H1 (cell line): ENCODE measurements around the gene ZNF45. TPM values are rescaled to one million over a fixed set of nuclear protein-coding genes. Genes with fewer than 3 reads are reported as not detected.

Experiments
- CTCF ChIA-PET: fragments of 300-600 bp; sonication (Branson Sonifier 250); formaldehyde crosslinking; loops from one replicate; lab custom pipeline; 2021; ENCODE audit not compliant: partially characterized antibody; lab: Charles Lee
- POLR2A ChIA-PET: fragments of 300-600 bp; sonication (Branson Sonifier 250); formaldehyde crosslinking; loops from one replicate; lab custom pipeline; 2021; ENCODE audit warnings: inconsistent platforms; ENCODE audit not compliant: partially characterized antibody; lab: Charles Lee
- DNase-seq, 2 experiments: peaks; one replicate each; pipeline versions ENCODE4 v3.0.0 to v3.0.0-alpha.2; 2010 to 2022; ENCODE audit warnings: low spot score in 2 of 2, low read depth in 1 of 2, mixed read lengths in 1 of 2
- FAIRE-seq: peaks from 2 replicates; lab custom pipeline; 2011; peaks lifted over from hg19 to GRCh38; lab: Jason Lieb, UNC
- H2AFZ ChIP-seq: 2 replicates; pipeline ENCODE4 v1.8.1; 2012; ENCODE audit warnings: low read length, inconsistent platforms
- H2AK5ac ChIP-seq: 2 replicates; pipeline ENCODE4 v1.6.1; 2013; ENCODE audit warnings: low read depth, low read length
- H2BK120ac ChIP-seq: replicated peaks from 2 replicates; pipeline ENCODE3; 2013; ENCODE audit warnings: low read depth, low read length, inconsistent platforms
- H2BK12ac ChIP-seq: 2 replicates; pipeline ENCODE4 v1.6.1; 2013; ENCODE audit warnings: low read depth, low read length
- H2BK15ac ChIP-seq: 2 replicates; pipeline ENCODE4 v1.6.1; 2013; ENCODE audit warnings: low read length
- H2BK20ac ChIP-seq: 2 replicates; pipeline ENCODE4 v1.6.1; 2013; ENCODE audit warnings: low read length
- H2BK5ac ChIP-seq: 2 replicates; pipeline ENCODE4 v1.6.1; 2013; ENCODE audit warnings: low read depth, low read length
- H3K14ac ChIP-seq: 2 replicates; pipeline ENCODE4 v1.6.1; 2013; ENCODE audit warnings: inconsistent platforms; ENCODE audit not compliant: insufficient read length
- H3K18ac ChIP-seq: 2 replicates; pipeline ENCODE4 v1.6.1; 2013; ENCODE audit warnings: low read length; ENCODE audit errors: extremely low read depth
- H3K23ac ChIP-seq: 2 replicates; pipeline ENCODE4 v1.6.1; 2013; ENCODE audit warnings: inconsistent platforms; ENCODE audit not compliant: insufficient read length
- H3K23me2 ChIP-seq: 2 replicates; pipeline ENCODE4 v1.6.1; 2013; ENCODE audit warnings: low read depth, low read length
- H3K27ac ChIP-seq: 2 replicates; pipeline ENCODE4 v1.6.1; 2011; ENCODE audit warnings: low read depth, low read length, inconsistent platforms
- H3K27me3 ChIP-seq, 4 experiments: replicated peaks in 1 of 4; 1 replicate in 1 of 4; 2 replicates in 3 of 4; pipeline versions ENCODE4 v1.6.1 to v1.8.1; 2011 to 2013; ENCODE audit warnings: low read length in 3 of 4, mild to moderate bottlenecking in 3 of 4, inconsistent platforms in 2 of 4, mixed read lengths in 2 of 4, moderate library complexity in 1 of 4; ENCODE audit not compliant: control insufficient read depth in 3 of 4, insufficient read depth in 3 of 4; ENCODE audit errors: extremely low read depth in 1 of 4
- H3K36me3 ChIP-seq, 4 experiments: 2 replicates each; pipeline versions ENCODE4 v1.6.1 to v1.8.1; 2011 to 2013; ENCODE audit warnings: mild to moderate bottlenecking in 4 of 4, low read length in 3 of 4, moderate library complexity in 2 of 4, control low read depth in 1 of 4, inconsistent platforms in 1 of 4; ENCODE audit not compliant: insufficient read depth in 4 of 4, control insufficient read depth in 2 of 4
- H3K4ac ChIP-seq: replicated peaks from 2 replicates; pipeline ENCODE3; 2013; ENCODE audit warnings: low read length, low read depth, mixed read lengths, inconsistent platforms; ENCODE audit not compliant: insufficient read length
- H3K4me1 ChIP-seq, 4 experiments: replicated peaks in 1 of 4; 1 replicate in 1 of 4; 2 replicates in 3 of 4; pipeline versions ENCODE4 v1.6.1 to v1.8.1; 2011 to 2013; ENCODE audit warnings: low read length in 3 of 4, inconsistent platforms in 2 of 4, mixed read lengths in 1 of 4; ENCODE audit not compliant: insufficient read depth in 4 of 4, control insufficient read depth in 3 of 4
- H3K4me2 ChIP-seq, 2 experiments: 2 replicates each; pipeline versions ENCODE4 v1.6.1 to v1.8.1; 2011 to 2013; ENCODE audit warnings: low read depth in 2 of 2, low read length in 2 of 2, control low read depth in 1 of 2, inconsistent platforms in 1 of 2, mild to moderate bottlenecking in 1 of 2; ENCODE audit not compliant: insufficient read depth in 1 of 2
- H3K4me3 ChIP-seq, 4 experiments: fragments of 200-600, 300-600 bp in 1 of 4; sonication (generic), shearing (Covaris generic), sonication (Bioruptor Twin) in 1 of 4; 2 replicates each; pipeline versions ENCODE4 v1.5.1 to v1.8.1; 2011 to 2016; ENCODE audit warnings: low read length in 4 of 4, low read depth in 3 of 4, control low read depth in 2 of 4, inconsistent platforms in 2 of 4, mild to moderate bottlenecking in 2 of 4, mixed read lengths in 1 of 4, moderate library complexity in 1 of 4; ENCODE audit not compliant: insufficient read depth in 2 of 4; ENCODE audit errors: extremely low read depth in 1 of 4
- H3K56ac ChIP-seq: replicated peaks from 2 replicates; pipeline ENCODE3; 2013; ENCODE audit warnings: low read depth, mild to moderate bottlenecking, mixed read lengths, low read length, inconsistent platforms; ENCODE audit not compliant: insufficient read length
- H3K79me1 ChIP-seq: 2 replicates; pipeline ENCODE4 v1.6.1; 2013; ENCODE audit warnings: low read depth, low read length, control low read depth
- H3K79me2 ChIP-seq, 2 experiments: 2 replicates each; pipeline versions ENCODE4 v1.6.1 to v1.8.1; 2012 to 2013; ENCODE audit warnings: low read length in 2 of 2, mild to moderate bottlenecking in 2 of 2, inconsistent platforms in 1 of 2; ENCODE audit not compliant: insufficient read depth in 2 of 2, control insufficient read depth in 1 of 2
- H3K9ac ChIP-seq, 4 experiments: replicated peaks in 1 of 4; 1 replicate in 1 of 4; 2 replicates in 3 of 4; pipeline versions ENCODE4 v1.6.1 to v1.8.1; 2011 to 2013; ENCODE audit warnings: low read depth in 3 of 4, low read length in 3 of 4, control low read depth in 2 of 4, mild to moderate bottlenecking in 2 of 4, moderate library complexity in 2 of 4, inconsistent platforms in 1 of 4; ENCODE audit errors: extremely low read depth in 1 of 4
- H3K9me3 ChIP-seq, 2 experiments: 2 replicates each; pipeline versions ENCODE4 v1.6.1 to v1.8.1; 2012 to 2013; ENCODE audit warnings: mild to moderate bottlenecking in 2 of 2, moderate library complexity in 2 of 2, control low read depth in 1 of 2, inconsistent platforms in 1 of 2, low read depth in 1 of 2, low read length in 1 of 2, mixed read lengths in 1 of 2; ENCODE audit not compliant: insufficient read depth in 2 of 2
- H4K20me1 ChIP-seq, 2 experiments: replicated peaks in 1 of 2; 2 replicates each; pipeline versions ENCODE3 to v1.8.1; 2011 to 2013; ENCODE audit warnings: inconsistent platforms in 2 of 2, low read length in 2 of 2, mild to moderate bottlenecking in 1 of 2; ENCODE audit not compliant: insufficient read depth in 2 of 2, control insufficient read depth in 1 of 2
- H4K5ac ChIP-seq: 2 replicates; pipeline ENCODE4 v1.6.1; 2013; ENCODE audit warnings: low read length, low read depth, mixed read lengths, inconsistent platforms; ENCODE audit not compliant: insufficient read length
- H4K8ac ChIP-seq: 2 replicates; pipeline ENCODE4 v1.8.0; 2013; ENCODE audit warnings: mild to moderate bottlenecking, moderate library complexity, low read length, inconsistent platforms; ENCODE audit not compliant: insufficient read depth; ENCODE audit errors: extremely low read depth
- H4K91ac ChIP-seq: replicated peaks from 2 replicates; pipeline ENCODE3; 2013; ENCODE audit warnings: low read length, mixed read lengths, inconsistent platforms; ENCODE audit not compliant: insufficient read length
- E2F6 ChIP-seq: IDR thresholded peaks from 2 replicates; pipeline ENCODE4 v1.6.1; 2012; ENCODE audit warnings: inconsistent platforms
- HDAC6 ChIP-seq: IDR thresholded peaks from one replicate; pipeline ENCODE4 v1.7.1; 2012; ENCODE audit warnings: low read depth, mild to moderate bottlenecking, inconsistent platforms, low read length, moderate library complexity
- KDM5A ChIP-seq: fragments of 200-600 bp; IDR thresholded peaks from 2 replicates; pipeline ENCODE4 v1.7.1; 2012; ENCODE audit warnings: mild to moderate bottlenecking, low read length, inconsistent platforms, mixed read lengths
- NANOG ChIP-seq: IDR thresholded peaks from 2 replicates; pipeline ENCODE4 v1.6.1; 2011; ENCODE audit warnings: low read length, low read depth, mild to moderate bottlenecking, inconsistent platforms; ENCODE audit not compliant: insufficient read depth, poor library complexity, severe bottlenecking
- SIN3A ChIP-seq, 2 experiments: IDR thresholded peaks in 1 of 2; conservative IDR thresholded peaks in 1 of 2; 2 replicates each; pipeline ENCODE4 v1.6.1; 2011 to 2012; ENCODE audit warnings: low read length in 2 of 2, improper control_type of control experiment in 1 of 2, low read depth in 1 of 2, mild to moderate bottlenecking in 1 of 2
- SRF ChIP-seq: IDR thresholded peaks from 2 replicates; pipeline ENCODE4 v1.6.1; 2011; ENCODE audit warnings: mild to moderate bottlenecking, low read depth, low read length, moderate library complexity
- SUZ12 ChIP-seq: fragments of 200-600 bp; sonication (generic); IDR thresholded peaks from 2 replicates; pipeline ENCODE4 v1.6.1; 2012; ENCODE audit warnings: mild to moderate bottlenecking, inconsistent platforms, low read length, moderate library complexity, mixed read lengths
- TCF12 ChIP-seq: IDR thresholded peaks from 2 replicates; pipeline ENCODE4 v1.6.1; 2011; ENCODE audit warnings: low read depth, mild to moderate bottlenecking, low read length
- whole genome bisulfite sequencing, 2 experiments: shearing (Covaris generic) in 1 of 2; methylation state at CpG; one replicate each; pipeline versions ENCODE4 v1.1.6 to v1.1.7; 2013 to 2015; ENCODE audit warnings: low lambda C conversion rate in 2 of 2, mixed read lengths in 2 of 2, inconsistent platforms in 1 of 2, low coverage in 1 of 2, missing lambda C conversion rate in 1 of 2; ENCODE audit not compliant: insufficient replicate concordance in 2 of 2, insufficient coverage in 1 of 2, insufficient read length in 1 of 2; ENCODE audit errors: extremely low coverage in 1 of 2, missing lambda C conversion rate in 1 of 2; 5-methylcytosine and 5-hydroxymethylcytosine counted together
- polyA plus RNA-seq, 7 experiments: library from polyadenylated mRNA; depleted of rRNA in 3 of 7; stranded (reverse) in 5 of 7; unstranded in 2 of 7; fragments of >200 nt in 5 of 7; fragments of 200-250 nt in 2 of 7; gene quantifications; 1 replicate in 5 of 7; 2 replicates in 1 of 7; 4 replicates in 1 of 7; pipeline versions ENCODE4 v1.2.1 to v1.2.3, GENCODE V29; 2011 to 2013; ENCODE audit warnings: missing spikeins in 2 of 7, mixed read lengths in 2 of 7
- total RNA-seq: library from RNA; stranded (reverse); fragmentation: NEBNext Ultra II Directional; extraction: Animal tissue kit (Norgen Biotek cat#: 25700); gene quantifications from 2 replicates; pipeline ENCODE4 v1.2.1, GENCODE V29; 2021
- TF ChIP-seq, protein P1 (sequence below): IDR thresholded peaks from 2 replicates; pipeline ENCODE4 v1.6.1; 2012; ENCODE audit warnings: low read length, inconsistent platforms
- TF ChIP-seq, protein P2 (sequence below): IDR thresholded peaks from 2 replicates; pipeline ENCODE4 v1.6.1; 2011; ENCODE audit warnings: low read length, improper control_type of control experiment

Gene ZNF45
- total and polyA plus RNA-seq, 2 of the 8 experiments (the other 6 are each of a cell fraction or from before 2014, with no cell fraction given): 4.6 to 16.2 TPM

DNA sequence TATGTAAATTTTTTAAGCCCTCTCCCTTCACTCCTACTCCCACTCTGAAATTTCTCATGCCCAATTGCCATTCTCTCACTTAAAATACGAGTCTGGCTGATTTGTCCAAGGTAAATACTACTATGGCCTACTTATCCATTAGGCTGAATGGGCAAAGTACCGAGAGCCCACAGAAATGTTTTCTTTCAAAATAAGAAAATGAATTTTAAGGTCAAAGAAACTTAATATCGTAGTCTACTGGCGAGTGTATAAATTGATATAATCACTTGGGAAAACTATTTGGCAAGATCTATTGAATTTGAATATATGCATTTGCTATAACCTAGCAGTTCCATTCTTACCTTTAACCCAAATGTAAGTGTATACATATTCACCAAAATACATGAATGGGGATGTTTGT lies 32.7 kb downstream of the ZNF45 start:
- peaks cover 6% of the 10 kb centered on the region for H3K23me2 ChIP-seq
- H2BK12ac ChIP-seq: no peak overlapping the region
- no peaks in the 10 kb centered on the region for H3K79me1 ChIP-seq
- no peak overlapping the region for H2BK15ac ChIP-seq
- no peak overlapping the region for H3K4ac ChIP-seq
- H3K14ac ChIP-seq: no peak overlapping the region
- H2AFZ ChIP-seq: peak overlapping the region; percentile 100; the same call in 1 of the 2 replicates
- no peak overlapping the region for H2AK5ac ChIP-seq
- DNase-seq: no peak
- H4K91ac ChIP-seq: no peak overlapping the region
- H3K27ac ChIP-seq: no peak overlapping the region
- H2BK5ac ChIP-seq: no peak overlapping the region
- POLR2A ChIA-PET: interaction anchor here (1.8 kb wide), 1 partner anchor 49 kb away, joined by 5 read pairs; the partner anchor contains the start of gene ZNF221
- no peak overlapping the region for H3K23ac ChIP-seq
- H3K56ac ChIP-seq: no peak overlapping the region
- H3K4me2 ChIP-seq: peak overlapping the region; percentile 93 to 100; a peak in 2 of 4 replicates
- peaks cover 12 to 27% of the 10 kb centered on the region in 2 experiments for H3K9me3 ChIP-seq
- no peak overlapping the region for H3K9ac ChIP-seq
- no peak for FAIRE-seq
- no peaks in the 10 kb centered on the region for H4K20me1 ChIP-seq
- H3K4me3 ChIP-seq: peak overlapping the region in 2 of 4 experiments; percentile 78 to 80; a peak in 3 of 8 replicates
- no peak overlapping the region for H4K8ac ChIP-seq
- H3K79me2 ChIP-seq: no peaks in the 10 kb centered on the region
- CTCF ChIA-PET: no interaction called here
- no peak overlapping the region for H2BK20ac ChIP-seq
- WGBS, 2 experiments: 91% methylated on average over 4 of the region's 4 CpGs; no CpG with 5 or more reads in 1 of the 2 experiments
- no peak overlapping the region for H4K5ac ChIP-seq
- H3K4me1 ChIP-seq: peaks cover 0 to 5% (median 1%) of the 10 kb centered on the region in 4 experiments; a peak in 2 of 7 replicates
- no peak overlapping the region for H2BK120ac ChIP-seq
- H3K27me3 ChIP-seq: peaks cover 0 to 5% (median 2%) of the 10 kb centered on the region in 4 experiments; a peak in 4 of 7 replicates
- H3K36me3 ChIP-seq: no peaks in the 10 kb centered on the region
- no peak overlapping the region for H3K18ac ChIP-seq
- TF ChIP-seq SRF (no peak), HDAC6 (no peak), TCF12 (no peak), KDM5A (no peak), NANOG (no peak), SUZ12 (no peak), SIN3A (conservative IDR thresholded peaks at IDR 0.05 in 1 of 2, IDR thresholded peaks at IDR 0.05 in 1 of 2; ENCODE audit: low read depth in 1 of 2, low read length in 2 of 2) (no peak), E2F6 (no peak)
- TF ChIP-seq, protein P1, sequence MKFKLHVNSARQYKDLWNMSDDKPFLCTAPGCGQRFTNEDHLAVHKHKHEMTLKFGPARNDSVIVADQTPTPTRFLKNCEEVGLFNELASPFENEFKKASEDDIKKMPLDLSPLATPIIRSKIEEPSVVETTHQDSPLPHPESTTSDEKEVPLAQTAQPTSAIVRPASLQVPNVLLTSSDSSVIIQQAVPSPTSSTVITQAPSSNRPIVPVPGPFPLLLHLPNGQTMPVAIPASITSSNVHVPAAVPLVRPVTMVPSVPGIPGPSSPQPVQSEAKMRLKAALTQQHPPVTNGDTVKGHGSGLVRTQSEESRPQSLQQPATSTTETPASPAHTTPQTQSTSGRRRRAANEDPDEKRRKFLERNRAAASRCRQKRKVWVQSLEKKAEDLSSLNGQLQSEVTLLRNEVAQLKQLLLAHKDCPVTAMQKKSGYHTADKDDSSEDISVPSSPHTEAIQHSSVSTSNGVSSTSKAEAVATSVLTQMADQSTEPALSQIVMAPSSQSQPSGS: no peak
- TF ChIP-seq, protein P2, sequence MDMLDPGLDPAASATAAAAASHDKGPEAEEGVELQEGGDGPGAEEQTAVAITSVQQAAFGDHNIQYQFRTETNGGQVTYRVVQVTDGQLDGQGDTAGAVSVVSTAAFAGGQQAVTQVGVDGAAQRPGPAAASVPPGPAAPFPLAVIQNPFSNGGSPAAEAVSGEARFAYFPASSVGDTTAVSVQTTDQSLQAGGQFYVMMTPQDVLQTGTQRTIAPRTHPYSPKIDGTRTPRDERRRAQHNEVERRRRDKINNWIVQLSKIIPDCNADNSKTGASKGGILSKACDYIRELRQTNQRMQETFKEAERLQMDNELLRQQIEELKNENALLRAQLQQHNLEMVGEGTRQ: no peak
